Mammary epithelial cell (primary cell): Measurements from ENCODE around the gene INPP5A.

Experiments used
- CTCF ChIP-seq, 2 donors: IDR thresholded peaks in 1 of 2; conservative IDR thresholded peaks in 1 of 2; 2 replicates each; pipeline ENCODE4 v1.5.1; 2011 to 2012; ENCODE audit warnings: inconsistent platforms in 2 of 2, low read length in 2 of 2, mild to moderate bottlenecking in 2 of 2, control low read depth in 1 of 2, low read depth in 1 of 2; ENCODE audit not compliant: insufficient read depth in 1 of 2; ENCODE audit errors: extremely low read depth in 1 of 2
- EZH2 ChIP-seq: IDR thresholded peaks from 2 replicates; pipeline ENCODE4 v1.6.1; 2012; ENCODE audit warnings: low read length, inconsistent platforms, borderline replicate concordance

GRCh38 chr10:132504501-132505272 lies 32.9 kb upstream of the INPP5A start:
- TF ChIP-seq CTCF (conservative IDR thresholded peaks at IDR 0.05 in 1 of 2, IDR thresholded peaks at IDR 0.05 in 1 of 2; ENCODE audit: extremely low read depth in 1 of 2, insufficient read depth in 1 of 2, low read depth in 1 of 2, low read length in 2 of 2) (no peak), EZH2 (no peak)
